Ovary (tissue), 3 donors: ENCODE data around the gene PFDN5.

Experiments used
- POLR2A ChIP-seq: fragments of 450-650 bp; IDR thresholded peaks from one replicate; pipeline ENCODE4 v1.6.1; 2017; ENCODE audit warnings: antibody characterized with exemption, mild to moderate bottlenecking, moderate library complexity
- TF ChIP-seq, protein P1 (sequence below), 3 donors: fragments of 450-650 bp in 2 of 3; fragments of 200-600 bp in 1 of 3; IDR thresholded peaks; one replicate each; pipeline versions ENCODE4 v1.5.1 to v1.8.0; 2016 to 2022; ENCODE audit warnings: antibody characterized with exemption in 3 of 3, mild to moderate bottlenecking in 1 of 3
- donor health status: DM: no; HTN: no; CAD: no.

DNA sequence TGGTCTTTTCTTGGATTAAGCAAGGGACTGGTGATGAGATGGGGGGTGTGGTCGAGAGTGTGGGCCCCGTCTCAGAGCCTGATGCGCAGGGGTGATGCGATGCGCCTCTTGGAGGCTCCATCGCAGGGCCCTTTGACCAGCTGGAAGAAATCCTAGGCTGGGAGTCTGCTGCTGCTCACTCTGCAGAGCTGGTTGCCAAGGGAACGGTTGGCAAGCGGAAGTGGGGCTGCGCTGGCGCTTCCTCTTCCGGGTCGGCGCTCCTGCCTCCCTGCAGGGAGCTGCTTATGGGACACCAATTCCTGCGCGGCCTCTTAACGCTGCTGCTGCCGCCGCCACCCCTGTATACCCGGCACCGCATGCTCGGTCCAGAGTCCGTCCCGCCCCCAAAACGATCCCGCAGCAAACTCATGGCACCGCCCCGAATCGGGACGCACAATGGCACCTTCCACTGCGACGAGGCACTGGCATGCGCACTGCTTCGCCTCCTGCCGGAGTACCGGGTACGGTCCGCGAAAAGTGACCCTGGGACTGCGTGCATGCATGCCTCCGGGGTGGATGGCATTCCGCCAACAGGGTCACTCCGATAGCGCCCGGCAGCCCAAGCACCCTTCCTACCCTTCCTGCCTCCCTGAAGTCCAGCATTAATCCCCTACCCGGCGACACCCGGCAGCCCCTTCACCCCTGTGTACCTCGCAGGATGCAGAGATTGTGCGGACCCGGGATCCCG lies 4.3 kb downstream of the PFDN5 start, which contains the start of gene MYG1:
- TF ChIP-seq, protein P1, sequence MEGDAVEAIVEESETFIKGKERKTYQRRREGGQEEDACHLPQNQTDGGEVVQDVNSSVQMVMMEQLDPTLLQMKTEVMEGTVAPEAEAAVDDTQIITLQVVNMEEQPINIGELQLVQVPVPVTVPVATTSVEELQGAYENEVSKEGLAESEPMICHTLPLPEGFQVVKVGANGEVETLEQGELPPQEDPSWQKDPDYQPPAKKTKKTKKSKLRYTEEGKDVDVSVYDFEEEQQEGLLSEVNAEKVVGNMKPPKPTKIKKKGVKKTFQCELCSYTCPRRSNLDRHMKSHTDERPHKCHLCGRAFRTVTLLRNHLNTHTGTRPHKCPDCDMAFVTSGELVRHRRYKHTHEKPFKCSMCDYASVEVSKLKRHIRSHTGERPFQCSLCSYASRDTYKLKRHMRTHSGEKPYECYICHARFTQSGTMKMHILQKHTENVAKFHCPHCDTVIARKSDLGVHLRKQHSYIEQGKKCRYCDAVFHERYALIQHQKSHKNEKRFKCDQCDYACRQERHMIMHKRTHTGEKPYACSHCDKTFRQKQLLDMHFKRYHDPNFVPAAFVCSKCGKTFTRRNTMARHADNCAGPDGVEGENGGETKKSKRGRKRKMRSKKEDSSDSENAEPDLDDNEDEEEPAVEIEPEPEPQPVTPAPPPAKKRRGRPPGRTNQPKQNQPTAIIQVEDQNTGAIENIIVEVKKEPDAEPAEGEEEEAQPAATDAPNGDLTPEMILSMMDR (IDR thresholded peaks at IDR 0.05): no peak
- TF ChIP-seq POLR2A: no peak
